GM04503 (cell line): ENCODE results near the gene BIN2.

ENCODE experiments used
- DNase-seq: peaks from one replicate; pipeline ENCODE4 v3.0.0-alpha.2; 2012; ENCODE audit warnings: low read depth

Gene BIN2

DNA sequence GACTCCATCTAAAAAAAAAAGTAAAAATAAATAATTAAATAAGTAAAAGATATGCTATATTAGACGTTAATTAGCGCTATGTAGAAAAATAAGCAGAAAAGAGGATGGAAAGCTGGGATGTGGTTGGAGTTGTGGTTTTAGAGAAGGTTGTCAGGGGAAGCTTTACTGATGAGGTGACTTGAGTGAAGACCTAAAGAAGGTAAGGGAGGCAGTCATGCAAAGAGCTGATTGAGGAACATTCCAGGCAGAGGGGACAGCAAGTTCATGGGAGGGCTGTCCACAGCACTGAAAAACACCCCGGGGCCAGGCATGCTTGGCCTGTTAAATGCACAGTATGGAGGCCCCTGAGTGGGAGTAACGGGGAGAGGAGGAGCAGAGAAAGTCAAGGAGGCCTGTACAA lies 69.4 kb downstream of the BIN2 start:
- DNase-seq, result no peak

DNA sequence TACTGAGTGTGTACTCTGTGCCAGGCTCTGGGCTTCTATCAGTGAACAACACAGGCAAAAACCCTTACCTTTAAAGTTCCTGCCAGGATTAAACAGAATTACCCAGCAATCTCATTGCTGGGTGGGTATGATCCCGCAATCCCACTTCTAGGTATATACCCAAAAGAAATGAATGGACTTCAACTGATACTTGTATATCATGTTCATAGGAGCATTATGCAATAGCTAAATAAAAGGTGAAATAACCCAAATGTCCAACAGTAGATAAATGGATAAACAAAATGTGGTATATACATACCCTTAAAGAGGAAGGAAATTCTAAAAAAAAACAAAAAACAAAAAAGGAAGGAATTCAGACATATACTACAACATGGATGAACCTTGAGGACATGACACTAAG lies 70.7 kb downstream of the BIN2 start:
- no peak for DNase-seq

DNA sequence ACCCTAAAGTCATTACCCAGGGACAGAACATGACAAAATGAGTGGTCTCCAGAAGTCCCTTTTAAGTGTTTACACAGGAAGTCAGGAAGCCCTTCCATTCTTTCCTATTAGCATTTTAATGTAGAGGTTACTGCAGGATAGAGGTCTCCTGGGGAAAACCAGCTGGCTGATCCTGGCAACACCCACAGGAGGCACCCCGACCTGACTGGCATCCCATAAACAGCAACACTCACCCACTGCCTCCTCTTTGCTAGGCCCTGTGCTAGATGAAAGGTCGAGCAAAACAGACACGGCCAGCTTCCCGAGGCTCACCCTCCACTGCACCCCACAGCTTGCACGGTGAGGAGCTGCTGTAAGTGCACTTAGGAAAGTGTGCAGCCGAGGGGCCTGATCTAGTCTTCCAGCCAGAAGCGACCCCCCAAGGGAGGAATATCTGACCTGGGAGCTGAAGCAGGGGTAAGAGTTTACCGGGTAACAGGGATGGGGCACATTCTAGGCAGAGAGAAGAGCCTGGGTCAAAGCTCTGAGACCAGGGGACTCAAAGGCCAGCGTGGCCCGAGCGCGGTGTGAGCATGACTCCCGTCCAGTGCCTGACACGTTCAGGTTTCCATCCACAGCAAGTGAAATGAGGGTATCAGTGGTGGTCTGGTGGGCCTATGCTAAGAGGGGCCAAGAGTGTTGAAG lies 76.3 kb downstream of the BIN2 start:
- no peak for DNase-seq

DNA sequence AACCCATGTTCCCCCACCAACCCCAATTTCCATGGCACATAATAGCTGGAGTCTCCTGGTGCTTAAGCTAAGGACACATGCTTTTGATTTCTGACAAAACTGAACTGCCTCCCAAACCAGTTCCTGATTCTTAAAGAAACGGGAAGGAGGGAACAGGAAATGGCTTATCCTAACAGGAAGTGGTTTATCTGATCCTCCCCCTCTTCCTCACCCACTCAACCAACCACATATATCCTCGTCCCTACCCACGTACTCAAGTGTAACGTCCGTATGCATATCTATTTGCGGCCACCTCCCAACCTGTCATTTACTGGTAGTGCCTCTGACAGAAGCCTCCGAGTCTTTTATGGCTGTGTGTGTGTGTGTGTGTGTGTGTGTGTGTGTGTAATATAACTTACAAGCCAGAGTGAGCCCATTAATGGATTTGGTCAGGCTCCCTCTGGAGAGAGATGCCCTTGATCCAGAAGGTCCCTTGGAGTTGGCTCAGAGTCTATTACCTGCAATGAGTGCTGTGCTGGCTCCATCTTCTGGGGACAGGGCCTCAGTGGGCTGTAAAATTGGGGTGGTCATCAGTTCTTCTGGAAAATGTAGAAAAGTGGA lies 77.6 kb downstream of the BIN2 start:
- DNase-seq, result no peak

DNA sequence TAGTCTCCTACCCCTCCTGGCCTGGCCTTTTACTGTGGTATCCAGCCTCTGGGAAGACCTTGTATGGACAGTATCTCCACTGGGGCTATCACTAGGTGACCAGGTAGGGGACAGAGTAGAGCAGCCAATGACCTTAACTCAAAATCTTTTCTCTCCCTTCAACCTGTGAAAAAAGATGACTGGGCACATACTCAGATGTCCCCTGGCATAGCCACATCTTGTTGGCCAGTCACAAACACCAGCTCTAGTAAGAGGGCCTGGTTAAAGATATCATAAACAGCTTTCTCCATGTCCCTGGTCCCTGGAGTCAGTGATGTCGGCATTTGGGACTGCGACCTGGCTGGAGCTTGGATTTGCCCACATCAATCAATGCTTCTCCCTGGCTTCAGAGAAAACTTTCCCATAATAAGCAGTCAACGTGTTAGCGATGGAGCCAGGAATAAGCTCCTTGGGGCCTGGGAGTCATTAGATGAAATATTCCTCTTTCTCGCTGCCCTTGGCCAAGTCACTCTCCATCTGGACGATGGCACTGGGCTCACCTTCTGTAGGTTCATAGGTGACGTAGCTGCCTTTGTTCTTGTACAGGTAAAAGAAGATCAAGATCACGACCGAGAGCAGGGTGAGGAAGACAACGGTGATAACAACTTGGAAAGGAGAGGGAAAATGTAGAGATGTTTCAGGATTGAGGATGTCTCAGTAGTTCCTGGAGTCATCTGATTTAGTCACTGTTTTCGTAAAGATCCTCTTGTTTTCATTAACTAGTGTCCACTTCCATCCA lies 78.3 kb downstream of the BIN2 start:
- no peak for DNase-seq

DNA sequence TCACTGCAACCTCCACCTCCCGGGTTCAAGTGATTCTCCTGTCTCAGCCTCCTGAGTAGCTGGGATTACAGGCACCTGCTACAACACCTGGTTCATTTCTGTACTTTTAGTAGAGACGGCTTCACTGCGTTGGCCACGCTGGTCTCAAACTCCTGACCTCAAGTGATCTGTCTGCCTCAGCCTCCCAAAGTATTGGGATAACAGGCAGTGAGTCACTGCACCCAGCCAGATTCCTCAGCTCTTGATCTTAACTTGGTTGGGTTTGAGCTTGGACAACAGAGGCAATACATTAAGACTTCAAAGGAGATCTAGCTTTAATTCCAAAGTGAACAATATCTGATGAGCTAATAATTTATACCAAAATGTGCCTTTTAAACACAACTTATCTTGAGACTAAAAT lies 79.7 kb downstream of the BIN2 start:
- DNase-seq, result no peak

DNA sequence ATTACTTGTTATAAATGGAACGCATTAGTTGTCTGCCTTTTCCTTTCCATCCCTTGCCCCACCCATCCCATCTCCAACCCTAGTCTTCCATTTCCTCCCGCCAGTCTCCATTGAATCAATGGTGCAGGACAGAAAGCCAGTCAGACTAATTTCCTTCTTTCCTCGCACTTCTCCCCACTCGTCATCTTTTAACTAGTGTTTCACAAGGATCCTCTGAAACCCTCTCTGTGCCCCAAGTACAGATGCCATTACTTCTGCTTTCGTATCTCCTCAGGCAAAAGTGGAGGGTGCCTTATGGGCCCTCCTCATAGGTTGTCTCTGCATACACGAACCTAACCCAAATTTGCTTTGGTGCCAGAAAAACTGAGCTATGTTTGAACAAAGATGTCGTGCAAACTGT lies 81.1 kb downstream of the BIN2 start:
- DNase-seq, result no peak

DNA sequence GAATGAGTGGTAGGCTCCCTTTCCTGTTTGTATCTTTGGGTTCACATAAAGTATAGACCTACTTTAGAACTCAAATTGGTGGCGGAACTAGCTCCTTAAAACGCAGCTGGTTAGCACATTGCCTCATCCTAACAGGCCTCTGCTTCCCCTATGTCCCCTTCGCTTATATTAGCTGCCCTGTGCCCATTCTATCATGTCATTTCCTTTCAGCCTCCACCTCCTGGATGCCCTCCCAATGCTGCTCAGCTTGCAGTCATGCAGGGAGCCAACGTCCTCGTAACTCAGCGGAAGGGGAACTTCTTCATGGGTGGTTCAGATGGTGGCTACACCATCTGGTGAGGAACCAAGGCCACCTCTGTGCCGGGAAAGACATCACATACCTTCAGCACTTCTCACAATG lies 81.9 kb downstream of the BIN2 start:
- no peak for DNase-seq

DNA sequence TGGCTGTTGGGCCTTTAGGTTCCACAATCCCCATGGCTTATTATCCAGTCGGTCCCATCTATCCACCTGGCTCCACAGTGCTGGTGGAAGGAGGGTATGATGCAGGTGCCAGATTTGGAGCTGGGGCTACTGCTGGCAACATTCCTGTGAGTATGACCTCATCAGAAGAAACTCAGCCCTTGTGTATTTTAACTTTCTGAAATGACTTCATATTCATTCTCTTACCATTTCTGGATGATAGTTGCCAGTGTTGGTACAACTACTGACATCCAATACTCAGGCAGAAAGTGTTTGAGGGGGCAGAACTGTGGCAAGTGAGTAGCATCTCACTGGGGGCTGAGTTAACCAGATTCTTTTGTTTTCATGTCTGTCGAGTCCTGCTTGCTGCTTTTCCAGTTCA lies 83.0 kb downstream of the BIN2 start:
- no peak for DNase-seq

DNA sequence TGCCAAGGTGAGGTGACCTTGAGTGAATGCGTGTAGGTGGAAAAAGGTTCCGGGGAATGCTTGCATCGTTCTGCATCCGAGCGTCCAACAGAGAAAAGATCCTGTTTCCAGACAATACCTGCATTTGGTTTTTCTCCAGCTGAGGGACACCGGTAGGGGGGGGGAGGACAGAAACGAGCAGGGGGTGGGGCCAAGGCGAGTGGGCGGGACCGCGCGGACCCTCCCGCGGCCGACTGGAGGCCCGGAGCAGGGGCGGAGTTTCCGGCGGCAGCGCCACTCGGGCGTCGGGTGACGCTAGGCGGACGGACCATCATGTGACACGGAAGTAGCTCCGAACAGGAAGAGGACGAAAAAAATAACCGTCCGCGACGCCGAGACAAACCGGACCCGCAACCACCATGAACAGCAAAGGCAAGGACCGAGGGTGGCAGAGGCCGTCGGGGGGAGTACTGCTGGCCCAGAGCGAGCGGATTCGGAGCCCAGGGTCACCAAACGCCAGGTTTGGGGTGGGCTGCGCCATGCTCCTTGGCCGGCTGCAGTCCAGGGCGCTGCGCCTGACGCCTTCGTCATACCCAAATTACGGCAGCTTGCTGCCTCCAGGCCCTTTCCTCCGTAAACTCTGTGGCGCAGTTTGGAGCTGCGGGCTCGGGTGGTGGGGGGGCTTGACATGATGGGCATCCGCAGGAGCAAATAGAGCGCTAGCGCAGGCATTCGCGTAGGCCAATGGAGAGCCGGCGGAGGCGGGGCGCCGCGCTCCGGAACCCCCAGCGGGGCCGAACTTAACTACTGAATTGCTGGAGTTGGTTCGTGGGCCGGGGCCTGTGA lies 85.3 kb downstream of the BIN2 start, which contains the start of gene DAZAP2:
Gene DAZAP2 (plus strand): TSS at position 317 of the 825 bp plus-strand sequence. CDS start 82 bp downstream, at position 399.
- DNase-seq, result peak; percentile 56

DNA sequence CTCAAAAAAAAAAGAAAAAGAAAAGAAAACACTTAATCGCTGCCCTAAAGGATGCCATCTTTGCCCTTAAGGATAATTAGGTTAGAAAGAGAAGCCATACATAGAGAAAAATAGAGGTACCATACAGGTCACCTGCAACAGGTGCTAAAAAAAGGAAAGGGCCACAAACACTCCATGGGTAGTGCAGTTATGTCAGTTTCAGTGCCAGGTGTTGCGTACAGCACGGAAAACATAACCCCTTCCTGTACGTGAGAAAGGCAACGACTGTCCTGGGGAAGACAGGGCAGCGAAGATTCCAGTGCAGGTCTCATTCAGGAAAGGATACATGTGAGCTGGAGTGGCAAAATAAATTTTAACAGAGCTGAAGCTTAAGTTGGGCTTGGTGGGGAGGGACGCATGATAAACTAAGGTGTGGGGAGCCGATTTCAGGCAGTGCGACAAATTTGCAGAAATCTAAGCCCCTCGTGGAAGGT lies 85.9 kb downstream of the BIN2 start:
- no peak for DNase-seq

DNA sequence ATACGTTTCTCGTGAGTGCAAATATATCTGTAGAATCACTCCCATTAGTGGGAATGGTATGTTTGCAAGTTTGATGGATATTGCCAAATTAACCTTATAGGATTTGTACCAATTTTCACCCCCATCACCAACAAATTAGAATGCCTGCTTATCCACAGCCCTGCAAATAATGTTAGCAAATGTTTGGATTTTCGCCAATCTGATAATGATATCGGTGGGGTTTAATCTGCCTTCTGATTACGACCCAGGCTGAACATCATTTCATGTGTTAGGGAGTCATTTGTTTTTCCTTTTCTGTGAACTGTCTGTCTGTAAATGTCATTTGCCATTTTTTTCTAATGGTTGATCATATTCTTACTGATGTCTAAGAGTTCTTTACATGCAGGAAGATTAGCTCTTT lies 89.4 kb downstream of the BIN2 start:
- DNase-seq, result no peak

DNA sequence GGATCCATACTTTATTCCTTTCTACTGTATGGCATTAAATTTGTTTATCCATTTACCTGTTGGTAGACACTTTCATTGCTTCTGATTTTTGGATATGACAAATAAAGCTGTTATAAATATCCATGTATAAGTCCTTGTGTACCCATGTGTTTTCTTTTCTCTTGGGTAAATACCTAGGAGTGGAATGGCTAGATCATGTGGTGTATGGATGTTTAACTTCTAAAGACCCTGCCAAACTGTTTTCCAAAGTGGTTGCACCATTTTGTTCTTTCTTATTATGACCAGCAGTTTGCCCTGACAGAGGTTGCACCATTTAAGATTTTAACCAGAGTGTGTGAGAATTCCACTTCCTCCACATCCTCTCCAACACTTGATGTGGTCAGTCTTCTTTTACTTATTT lies 91.3 kb downstream of the BIN2 start:
- DNase-seq, result no peak
